Neuronal stem cell (in vitro differentiated cells): ENCODE results near the gene ACY1.

Experiments used
- DNase-seq: peaks from one replicate; pipeline ENCODE4 v3.0.0-alpha.2; 2013; ENCODE audit warnings: low spot score
- H2AFZ ChIP-seq: one replicate; pipeline ENCODE4 v1.6.1; 2013; ENCODE audit warnings: mild to moderate bottlenecking, low read length, inconsistent platforms
- H2AK5ac ChIP-seq: 2 replicates; pipeline ENCODE4 v1.6.1; 2013; ENCODE audit warnings: low read depth, mild to moderate bottlenecking, inconsistent platforms, low read length, moderate library complexity, mixed read lengths
- H2BK120ac ChIP-seq: 2 replicates; pipeline ENCODE4 v1.6.1; 2013; ENCODE audit warnings: low read depth, mild to moderate bottlenecking, inconsistent platforms, low read length, moderate library complexity, mixed read lengths
- H2BK12ac ChIP-seq: one replicate; pipeline ENCODE4 v1.6.1; 2013; ENCODE audit warnings: low read length, inconsistent platforms
- H2BK15ac ChIP-seq: 2 replicates; pipeline ENCODE4 v1.6.1; 2013; ENCODE audit warnings: mild to moderate bottlenecking, low read length, inconsistent platforms, mixed read lengths
- H2BK5ac ChIP-seq: one replicate; pipeline ENCODE4 v1.6.1; 2013; ENCODE audit warnings: inconsistent platforms, mild to moderate bottlenecking, low read length, moderate library complexity
- H3K14ac ChIP-seq: one replicate; pipeline ENCODE4 v1.6.1; 2013; ENCODE audit warnings: low read length, inconsistent platforms
- H3K18ac ChIP-seq: 2 replicates; pipeline ENCODE4 v1.6.1; 2013; ENCODE audit warnings: low read length, inconsistent platforms
- H3K23ac ChIP-seq: 2 replicates; pipeline ENCODE4 v1.6.1; 2013; ENCODE audit warnings: low read depth, mild to moderate bottlenecking, mixed read lengths, low read length, inconsistent platforms; ENCODE audit not compliant: poor library complexity
- H3K27ac ChIP-seq: replicated peaks from 3 replicates; pipeline ENCODE4 v1.5.1; 2013; ENCODE audit warnings: low read length, inconsistent platforms
- H3K27me3 ChIP-seq, 3 experiments: 2 replicates each; pipeline ENCODE4 v1.6.1; 2013; ENCODE audit warnings: low read length in 3 of 3, mild to moderate bottlenecking in 2 of 3, inconsistent platforms in 1 of 3, low read depth in 1 of 3, mixed read lengths in 1 of 3, moderate library complexity in 1 of 3; ENCODE audit not compliant: control insufficient read depth in 3 of 3, insufficient read depth in 3 of 3
- H3K36me3 ChIP-seq, 2 donors: replicated peaks in 1 of 2; 2 replicates each; pipeline ENCODE4 v1.6.1; 2013; ENCODE audit warnings: low read length in 2 of 2; ENCODE audit not compliant: control insufficient read depth in 2 of 2, insufficient read depth in 2 of 2
- H3K4ac ChIP-seq: 2 replicates; pipeline ENCODE4 v1.6.1; 2013; ENCODE audit warnings: inconsistent platforms, mild to moderate bottlenecking, low read length, moderate library complexity
- H3K4me1 ChIP-seq, 2 donors: 1 replicate in 1 of 2; 2 replicates in 1 of 2; pipeline ENCODE4 v1.6.1; 2013; ENCODE audit warnings: low read length in 2 of 2, low read depth in 1 of 2; ENCODE audit not compliant: control insufficient read depth in 2 of 2, insufficient read depth in 1 of 2
- H3K4me2 ChIP-seq: one replicate; pipeline ENCODE4 v1.6.1; 2013; ENCODE audit warnings: mild to moderate bottlenecking, low read length, inconsistent platforms; ENCODE audit not compliant: insufficient read depth, poor library complexity, severe bottlenecking
- H3K4me3 ChIP-seq, 2 donors: 2 replicates each; pipeline ENCODE4 v1.5.1; 2013; ENCODE audit warnings: low read length in 2 of 2, mild to moderate bottlenecking in 2 of 2, inconsistent platforms in 1 of 2, moderate library complexity in 1 of 2
- H3K79me1 ChIP-seq: one replicate; pipeline ENCODE4 v1.6.1; 2013; ENCODE audit warnings: low read depth, mild to moderate bottlenecking, inconsistent platforms, low read length, moderate library complexity
- H3K9ac ChIP-seq: one replicate; pipeline ENCODE4 v1.6.1; 2013; ENCODE audit warnings: mild to moderate bottlenecking, low read depth, low read length, inconsistent platforms; ENCODE audit not compliant: poor library complexity
- H3K9me3 ChIP-seq, 2 donors: replicated peaks in 1 of 2; 2 replicates each; pipeline versions ENCODE3 to v1.6.1; 2013; ENCODE audit warnings: low read length in 2 of 2, mild to moderate bottlenecking in 2 of 2, inconsistent platforms in 1 of 2, low read depth in 1 of 2, mixed read lengths in 1 of 2, moderate library complexity in 1 of 2; ENCODE audit not compliant: control insufficient read depth in 2 of 2, insufficient read depth in 1 of 2
- H4K8ac ChIP-seq: one replicate; pipeline ENCODE4 v1.6.1; 2013; ENCODE audit warnings: low read depth, mild to moderate bottlenecking, inconsistent platforms, low read length, moderate library complexity
- H4K91ac ChIP-seq: one replicate; pipeline ENCODE4 v1.6.1; 2013; ENCODE audit warnings: low read length, low read depth, mild to moderate bottlenecking, inconsistent platforms; ENCODE audit not compliant: poor library complexity
- WGBS, 2 donors: extraction: QIAGEN DNeasy Blood & Tissue Kit; methylation state at CpG; one replicate each; pipeline ENCODE4 v1.1.7; 2013; ENCODE audit warnings: missing lambda C conversion rate in 2 of 2, mixed read lengths in 1 of 2; ENCODE audit not compliant: insufficient read length in 2 of 2, insufficient replicate concordance in 1 of 2; ENCODE audit errors: extremely low coverage in 2 of 2; 5-methylcytosine and 5-hydroxymethylcytosine counted together

Gene ACY1

GRCh38 chr3:51994530-51994929 lies 11.2 kb downstream of the ACY1 start:
- Histone ChIP-seq H3K4ac (no peak overlapping the region), H3K79me1 (peaks cover 9% of the 10 kb centered on the region), H3K4me2 (peak overlapping the region; percentile 63), H4K91ac (no peak overlapping the region), H3K23ac (no peak overlapping the region), H2BK15ac (no peak overlapping the region), H2BK12ac (no peak overlapping the region), H3K27me3 (no peaks in the 10 kb centered on the region), H2BK5ac (no peak overlapping the region), H3K4me1 (peaks cover 14 to 16% of the 10 kb centered on the region in 2 donors), H2BK120ac (no peak overlapping the region), H3K9me3 (no peaks in the 10 kb centered on the region), H3K27ac (no peak overlapping the region), H4K8ac (no peak overlapping the region), H3K14ac (no peak overlapping the region), H2AFZ (no peak overlapping the region), H3K18ac (no peak overlapping the region), H2AK5ac (no peak overlapping the region), H3K36me3 (peaks cover 28 to 41% of the 10 kb centered on the region in 2 donors), H3K9ac (peak overlapping the region; percentile 56), H3K4me3 (peak overlapping the region; percentile 58 to 89)
- no peak for DNase-seq
- no CpG with 5 or more reads among the region's 2 CpGs for WGBS, 2 donors

DNA sequence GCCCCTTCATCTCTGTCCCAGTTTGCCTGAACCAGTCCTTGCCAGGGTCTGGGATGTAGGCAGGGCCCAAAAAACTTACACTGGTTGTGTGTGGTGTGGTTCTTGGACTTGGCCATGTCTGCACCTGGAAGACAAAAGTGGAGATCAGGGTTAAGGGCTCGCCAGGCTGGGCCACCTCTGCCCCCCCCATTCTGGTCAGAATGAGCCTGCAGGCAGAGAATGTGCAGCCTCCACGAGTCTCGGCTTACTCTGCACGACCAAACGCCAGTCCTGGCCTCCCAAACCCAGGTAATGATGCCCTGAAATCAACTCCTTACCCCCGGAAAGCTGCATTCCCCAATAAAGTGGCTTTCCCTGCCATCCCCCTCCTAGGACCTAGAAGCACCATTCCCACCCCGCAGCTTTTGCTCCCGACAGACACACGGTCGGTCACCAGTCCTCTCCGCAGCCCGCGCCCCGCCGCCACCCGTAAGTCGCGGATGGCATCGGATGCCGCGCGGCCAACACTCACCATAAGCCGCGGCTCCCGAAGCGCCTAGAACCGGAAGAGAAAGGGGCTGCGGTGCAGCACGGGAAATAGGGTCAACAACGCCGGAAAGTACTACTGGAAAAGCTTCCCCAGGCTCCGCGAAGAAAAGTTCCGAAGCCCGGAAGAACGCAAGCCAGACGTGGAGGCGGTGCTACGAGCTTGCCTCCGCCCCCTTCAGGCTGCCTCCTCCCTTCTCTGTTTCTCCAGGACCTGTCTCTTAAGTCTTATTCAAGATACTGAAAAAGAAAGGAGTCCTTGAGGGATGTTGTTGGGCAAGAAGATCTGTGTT lies 12.2 kb downstream of the ACY1 start, which contains the start of gene RPL29:
Gene RPL29, minus strand, starts transcription at position 550 of the 818 bp plus-strand sequence. Its CDS starts 434 bp downstream, at position 116.
- H2AK5ac ChIP-seq: peak within 1 kb of the TSS; percentile 82
- no peaks in the 10 kb centered on the region for H3K9me3 ChIP-seq
- H3K4me3 ChIP-seq: peak within 1 kb of the TSS; percentile 89 to 96
- H3K27ac ChIP-seq: peak within 1 kb of the TSS; percentile 73
- H3K9ac ChIP-seq: peak within 1 kb of the TSS; percentile 90
- peaks cover 14 to 16% of the 10 kb centered on the region in 2 donors for H3K4me1 ChIP-seq
- H2BK15ac ChIP-seq: no peak within 1 kb of the TSS
- H3K27me3 ChIP-seq: peaks cover 0 to 2% (median 0%) of the 10 kb centered on the region in 3 experiments
- H2BK12ac ChIP-seq: no peak within 1 kb of the TSS
- H2AFZ ChIP-seq: peak within 1 kb of the TSS; percentile 66
- H3K79me1 ChIP-seq: peaks cover 9% of the 10 kb centered on the region
- H3K4me2 ChIP-seq: peak within 1 kb of the TSS; percentile 63
- WGBS, 2 donors: no CpG with 5 or more reads among the region's 40 CpGs
- H4K91ac ChIP-seq: no peak within 1 kb of the TSS
- H3K18ac ChIP-seq: peak within 1 kb of the TSS; percentile 81
- H2BK5ac ChIP-seq: peak within 1 kb of the TSS; percentile 83
- peaks cover 28 to 41% of the 10 kb centered on the region in 2 donors for H3K36me3 ChIP-seq
- H2BK120ac ChIP-seq: no peak within 1 kb of the TSS
- H3K4ac ChIP-seq: no peak within 1 kb of the TSS
- peak within 1 kb of the TSS; percentile 58 for H4K8ac ChIP-seq
- H3K23ac ChIP-seq: peak within 1 kb of the TSS; percentile 97
- no peak within 1 kb of the TSS for H3K14ac ChIP-seq
- DNase-seq: peak; percentile 87

GRCh38 chr3:51997172-51997571 lies 13.8 kb downstream of the ACY1 start:
- DNase-seq: no peak
- H3K9me3 ChIP-seq: no peaks in the 10 kb centered on the region
- no peak overlapping the region for H3K4me3 ChIP-seq
- WGBS, 2 donors: no CpG with 5 or more reads among the region's 2 CpGs
- H3K18ac ChIP-seq: no peak overlapping the region
- no peak overlapping the region for H2BK15ac ChIP-seq
- peaks cover 21 to 31% of the 10 kb centered on the region in 2 donors for H3K36me3 ChIP-seq
- H3K14ac ChIP-seq: no peak overlapping the region
- no peak overlapping the region for H3K23ac ChIP-seq
- H4K8ac ChIP-seq: no peak overlapping the region
- H2AFZ ChIP-seq: no peak overlapping the region
- H3K4me1 ChIP-seq: peaks cover 20% of the 10 kb centered on the region in 2 donors
- H3K27ac ChIP-seq: no peak overlapping the region
- H3K9ac ChIP-seq: no peak overlapping the region
- peaks cover 7% of the 10 kb centered on the region for H3K79me1 ChIP-seq
- H3K4me2 ChIP-seq: no peak overlapping the region
- H2AK5ac ChIP-seq: no peak overlapping the region
- H2BK5ac ChIP-seq: no peak overlapping the region
- H3K27me3 ChIP-seq: peaks cover 0 to 2% (median 0%) of the 10 kb centered on the region in 3 experiments
- H2BK12ac ChIP-seq: no peak overlapping the region
- H3K4ac ChIP-seq: no peak overlapping the region
- no peak overlapping the region for H4K91ac ChIP-seq
- no peak overlapping the region for H2BK120ac ChIP-seq

- Histone ChIP-seq H3K4me1 (peaks cover 24 to 28% of the 10 kb centered on the region in 2 donors), H3K23ac (no peak overlapping the region), H3K14ac (no peak overlapping the region), H3K36me3 (peaks cover 13 to 23% of the 10 kb centered on the region in 2 donors), H3K79me1 (peaks cover 3% of the 10 kb centered on the region), H3K9me3 (no peaks in the 10 kb centered on the region), H2AK5ac (no peak overlapping the region), H3K4me3 (no peak overlapping the region), H3K4me2 (no peak overlapping the region), H2BK12ac (no peak overlapping the region), H2AFZ (peak overlapping the region; percentile 41), H4K91ac (no peak overlapping the region), H3K9ac (no peak overlapping the region), H3K18ac (peak overlapping the region; percentile 23), H2BK15ac (no peak overlapping the region), H3K27me3 (peaks cover 0 to 2% (median 0%) of the 10 kb centered on the region in 3 experiments), H2BK5ac (no peak overlapping the region), H3K27ac (peak overlapping the region; percentile 25), H2BK120ac (no peak overlapping the region), H4K8ac (no peak overlapping the region), H3K4ac (no peak overlapping the region)
- whole genome bisulfite sequencing, 2 donors: no CpG with 5 or more reads among the region's 7 CpGs
- no peak for DNase-seq
These were observed 14.7 kb downstream of the ACY1 start for GRCh38 chr3:51997935-51998596.
